Measurements from ENCODE around the gene VPS33A.
"Not testable (repeated sequence)": the region's sequence is repeated elsewhere in the genome, so short reads cannot be mapped to it uniquely, and the experiment has no call there.

VPS33A gene

GRCh38 chr12:122205053-122205925 lies 61.0 kb downstream of the VPS33A start:
- no peak for DNase-seq (ENCODE audit: low read depth)
- TF ChIP-seq CTCF (conservative IDR thresholded peaks at IDR 0.05; ENCODE audit: low read depth, low read length), result no peak
- no peak overlapping the region for H3K4me3 ChIP-seq (ENCODE audit: low read length)

GRCh38 chr12:122204167-122205052 lies 61.9 kb downstream of the VPS33A start:
- H3K4me3 ChIP-seq (ENCODE audit: low read length), result peak overlapping the region; percentile 10
- no peak for DNase-seq (ENCODE audit: low read depth)
- TF ChIP-seq CTCF (conservative IDR thresholded peaks at IDR 0.05; ENCODE audit: low read depth, low read length), result no peak

- TF ChIP-seq CTCF (conservative IDR thresholded peaks at IDR 0.05; ENCODE audit: low read depth, low read length), result no peak
- no peak for DNase-seq (ENCODE audit: low read depth)
- peak within 1 kb of the TSS; percentile 49 for H3K4me3 ChIP-seq (ENCODE audit: low read length)
Measured at GRCh38 chr12:122203301-122204166, 62.8 kb downstream of the VPS33A start, which contains the start of gene B3GNT4. B3GNT4 (plus strand) TSS chr12:122203709; CDS start chr12:122204619, 910 bp downstream.

GRCh38 chr12:122202811-122203210 lies 63.5 kb downstream of the VPS33A start:
- DNase-seq (ENCODE audit: low read depth), result not testable (repeated sequence)
- peak overlapping the region; percentile 49 for H3K4me3 ChIP-seq (ENCODE audit: low read length)

- DNase-seq (ENCODE audit: low read depth), result no peak
- H3K4me3 ChIP-seq (ENCODE audit: low read length), result no peak overlapping the region
- TF ChIP-seq CTCF (conservative IDR thresholded peaks at IDR 0.05; ENCODE audit: low read depth, low read length), result no peak
Measured at GRCh38 chr12:122202017-122202416, 64.3 kb downstream of the VPS33A start.

- no peak overlapping the region for H3K4me3 ChIP-seq (ENCODE audit: low read length)
- no peak for DNase-seq (ENCODE audit: low read depth)
- TF ChIP-seq CTCF (conservative IDR thresholded peaks at IDR 0.05; ENCODE audit: low read depth, low read length), result no peak
Measured at GRCh38 chr12:122201381-122201780, 64.9 kb downstream of the VPS33A start.

Measured in retinal pigment epithelial cell (primary cell).